GM23338 (cell line): Measurements from ENCODE around the gene TGM2. TPM values are rescaled to one million over a fixed set of nuclear protein-coding genes. Genes with fewer than 3 reads are reported as not detected.

Experiments used
- ATAC-seq: fragments of 200-7000 bp; cut with Tn5 transposase; 3 replicates; pipeline ENCODE4 v1.9.1; 2020
- DNase-seq: peaks from one replicate; pipeline ENCODE4 v3.0.0-alpha.2; 2015; ENCODE audit warnings: low spot score
- H2AFZ ChIP-seq: fragments of 200-600 bp; sonication (generic); 2 replicates; pipeline ENCODE4 v1.8.0; 2016; ENCODE audit warnings: antibody characterized with exemption, mild to moderate bottlenecking, moderate library complexity
- H3F3A ChIP-seq: fragments of 200-600 bp; sonication (generic); replicated peaks from 2 replicates; pipeline ENCODE4 v1.8.0; 2017; ENCODE audit warnings: antibody characterized with exemption, mixed run types, low read depth
- H3K27ac ChIP-seq: fragments of 200-600 bp; sonication (generic); 2 replicates; pipeline ENCODE4 v1.6.1; 2016; ENCODE audit warnings: low read depth
- H3K27me3 ChIP-seq: fragments of 200-600 bp; sonication (generic); 2 replicates; pipeline ENCODE4 v1.8.0; 2016; ENCODE audit warnings: mild to moderate bottlenecking, mixed run types, moderate library complexity; ENCODE audit not compliant: insufficient read depth
- H3K36me3 ChIP-seq: fragments of 200-600 bp; sonication (generic); 2 replicates; pipeline ENCODE4 v1.8.0; 2016; ENCODE audit warnings: mild to moderate bottlenecking; ENCODE audit not compliant: insufficient read depth
- H3K4me1 ChIP-seq: fragments of 200-600 bp; sonication (generic); 2 replicates; pipeline ENCODE4 v1.8.0; 2016; ENCODE audit warnings: mild to moderate bottlenecking, moderate library complexity; ENCODE audit not compliant: insufficient read depth
- H3K4me2 ChIP-seq: fragments of 200-600 bp; sonication (generic); 2 replicates; pipeline ENCODE4 v1.7.1; 2017; ENCODE audit warnings: mixed run types
- H3K4me3 ChIP-seq: fragments of 200-600 bp; sonication (generic); 2 replicates; pipeline ENCODE4 v1.6.1; 2016; ENCODE audit warnings: mixed run types
- H3K79me2 ChIP-seq: fragments of 200-600 bp; sonication (generic); replicated peaks from 2 replicates; pipeline ENCODE4 v1.8.0; 2017; ENCODE audit warnings: mild to moderate bottlenecking; ENCODE audit not compliant: insufficient read depth
- H3K9me2 ChIP-seq: fragments of 200-600 bp; sonication (generic); 2 replicates; pipeline ENCODE4 v1.8.0; 2017; ENCODE audit not compliant: insufficient read depth
- H4K20me1 ChIP-seq: fragments of 200-600 bp; sonication (generic); replicated peaks from 2 replicates; pipeline ENCODE4 v1.8.0; 2017; ENCODE audit warnings: mild to moderate bottlenecking; ENCODE audit not compliant: insufficient read depth
- H3K27ac Mint-ChIP-seq: 2 replicates; pipeline ENCODE4 v1.8.0; 2020; ENCODE audit warnings: inconsistent platforms, mild to moderate bottlenecking, moderate library complexity, mixed read lengths
- H3K27me3 Mint-ChIP-seq: 3 replicates; pipeline ENCODE4 v1.8.0; 2022; ENCODE audit warnings: low read depth, mild to moderate bottlenecking, moderate library complexity, mixed read lengths, inconsistent platforms; ENCODE audit not compliant: insufficient read depth, poor library complexity
- H3K36me3 Mint-ChIP-seq: 3 replicates; pipeline ENCODE4 v1.8.0; 2021; ENCODE audit warnings: low read depth, mild to moderate bottlenecking, inconsistent platforms, moderate library complexity, mixed read lengths
- H3K4me1 Mint-ChIP-seq: 3 replicates; pipeline ENCODE4 v1.8.0; 2020; ENCODE audit warnings: mild to moderate bottlenecking, inconsistent platforms, mixed read lengths
- H3K4me3 Mint-ChIP-seq: 3 replicates; pipeline ENCODE4 v1.8.0; 2021; ENCODE audit warnings: moderate library complexity, mild to moderate bottlenecking, inconsistent platforms, mixed read lengths
- H3K9me3 Mint-ChIP-seq: 3 replicates; pipeline ENCODE4 v1.8.0; 2020; ENCODE audit warnings: moderate library complexity, mild to moderate bottlenecking, inconsistent platforms, mixed read lengths
- CREB1 ChIP-seq: fragments of 250-450 bp; sonication (Bioruptor Pico); IDR thresholded peaks from 2 replicates; pipeline ENCODE4 v1.5.0; 2020; ENCODE audit warnings: low read depth, mild to moderate bottlenecking, moderate library complexity
- EZH2 ChIP-seq: fragments of 200-600 bp; sonication (generic); IDR thresholded peaks from one replicate; pipeline ENCODE4 v1.8.0; 2017; ENCODE audit warnings: antibody characterized with exemption, mild to moderate bottlenecking, low read depth; ENCODE audit not compliant: unreplicated experiment
- JUNB ChIP-seq: IDR thresholded peaks from one replicate; pipeline ENCODE4 v1.6.1; 2016; ENCODE audit warnings: antibody characterized with exemption; ENCODE audit not compliant: unreplicated experiment
- NANOG ChIP-seq: IDR thresholded peaks from 2 replicates; pipeline ENCODE4 v1.6.1; 2016; ENCODE audit warnings: antibody characterized with exemption, borderline replicate concordance
- POLR2AphosphoS5 ChIP-seq: IDR thresholded peaks from 2 replicates; pipeline ENCODE4 v1.6.1; 2016; ENCODE audit warnings: antibody characterized with exemption, low read depth
- STAT1 ChIP-seq: IDR thresholded peaks from one replicate; pipeline ENCODE4 v1.6.1; 2016; ENCODE audit warnings: antibody characterized with exemption; ENCODE audit not compliant: unreplicated experiment
- ZNF114 ChIP-seq: fragments of 250-450 bp; sonication (Bioruptor Pico); IDR thresholded peaks from 2 replicates; pipeline ENCODE4 v1.5.0; 2020; ENCODE audit warnings: mild to moderate bottlenecking, moderate library complexity
- ZNF331 ChIP-seq: fragments of 250-450 bp; sonication (Bioruptor Pico); IDR thresholded peaks from 2 replicates; pipeline ENCODE4 v1.5.0; 2020; ENCODE audit warnings: low read depth, mild to moderate bottlenecking, moderate library complexity
- polyA plus RNA-seq: library from polyadenylated mRNA; unstranded; fragments of >200 nt; fragmentation: Nextera tagmentation; extraction: Ambion mirVana; gene quantifications from 2 replicates; pipeline ENCODE4 v1.2.1, GENCODE V29; 2016
- total RNA-seq: library from RNA; depleted of rRNA; stranded (reverse); fragments of >200 nt; shearing (Covaris generic); gene quantifications from 2 replicates; pipeline ENCODE4 v1.2.3, GENCODE V29; 2014
- TF ChIP-seq, protein P1 (sequence below): IDR thresholded peaks from one replicate; pipeline ENCODE4 v1.6.1; 2018; ENCODE audit warnings: antibody characterized with exemption; ENCODE audit not compliant: unreplicated experiment
- TF ChIP-seq, protein P2 (sequence below), 2 experiments: fragments of 200-600 bp in 1 of 2; sonication (generic) in 1 of 2; conservative IDR thresholded peaks; 2 replicates each; pipeline versions ENCODE4 v1.5.1 to v1.6.1; 2016 to 2017; ENCODE audit warnings: antibody characterized with exemption in 2 of 2, low read depth in 2 of 2, mild to moderate bottlenecking in 2 of 2, moderate library complexity in 1 of 2

The TGM2 gene
- total and polyA plus RNA-seq, 2 experiments from 2014 or later, result 0.45 to 1.0 TPM

DNA sequence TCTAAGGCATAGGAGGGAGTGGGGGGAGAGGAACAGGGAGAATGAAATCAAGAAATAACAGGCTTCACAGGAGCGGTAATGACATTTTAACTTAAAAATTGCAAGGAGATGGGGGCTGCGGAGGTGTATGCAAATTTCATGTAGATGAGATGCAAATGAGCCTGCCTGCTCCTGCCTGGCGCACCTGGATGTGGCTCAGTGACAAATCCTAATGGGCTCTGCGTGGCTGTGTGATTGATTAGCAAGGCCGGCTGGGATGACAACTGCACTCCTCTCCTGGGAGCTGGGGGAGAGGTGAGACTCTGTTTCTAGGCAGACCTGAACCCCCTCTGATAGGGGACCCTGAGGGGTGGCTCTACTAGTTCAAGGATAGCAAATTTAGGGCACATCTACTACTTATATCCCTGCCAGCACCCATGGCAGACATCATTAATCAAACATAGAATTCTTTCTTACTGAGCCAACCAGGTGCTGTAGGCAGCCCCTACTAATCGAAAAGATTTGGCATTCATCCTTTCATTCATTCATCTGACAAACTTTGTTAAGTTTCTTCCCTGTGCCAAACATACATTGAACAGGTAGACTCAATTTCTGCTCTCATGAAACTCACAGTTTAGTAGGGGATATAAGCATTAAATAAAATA lies 38.4 kb upstream of the TGM2 start (continued):
- TF ChIP-seq, protein P1, sequence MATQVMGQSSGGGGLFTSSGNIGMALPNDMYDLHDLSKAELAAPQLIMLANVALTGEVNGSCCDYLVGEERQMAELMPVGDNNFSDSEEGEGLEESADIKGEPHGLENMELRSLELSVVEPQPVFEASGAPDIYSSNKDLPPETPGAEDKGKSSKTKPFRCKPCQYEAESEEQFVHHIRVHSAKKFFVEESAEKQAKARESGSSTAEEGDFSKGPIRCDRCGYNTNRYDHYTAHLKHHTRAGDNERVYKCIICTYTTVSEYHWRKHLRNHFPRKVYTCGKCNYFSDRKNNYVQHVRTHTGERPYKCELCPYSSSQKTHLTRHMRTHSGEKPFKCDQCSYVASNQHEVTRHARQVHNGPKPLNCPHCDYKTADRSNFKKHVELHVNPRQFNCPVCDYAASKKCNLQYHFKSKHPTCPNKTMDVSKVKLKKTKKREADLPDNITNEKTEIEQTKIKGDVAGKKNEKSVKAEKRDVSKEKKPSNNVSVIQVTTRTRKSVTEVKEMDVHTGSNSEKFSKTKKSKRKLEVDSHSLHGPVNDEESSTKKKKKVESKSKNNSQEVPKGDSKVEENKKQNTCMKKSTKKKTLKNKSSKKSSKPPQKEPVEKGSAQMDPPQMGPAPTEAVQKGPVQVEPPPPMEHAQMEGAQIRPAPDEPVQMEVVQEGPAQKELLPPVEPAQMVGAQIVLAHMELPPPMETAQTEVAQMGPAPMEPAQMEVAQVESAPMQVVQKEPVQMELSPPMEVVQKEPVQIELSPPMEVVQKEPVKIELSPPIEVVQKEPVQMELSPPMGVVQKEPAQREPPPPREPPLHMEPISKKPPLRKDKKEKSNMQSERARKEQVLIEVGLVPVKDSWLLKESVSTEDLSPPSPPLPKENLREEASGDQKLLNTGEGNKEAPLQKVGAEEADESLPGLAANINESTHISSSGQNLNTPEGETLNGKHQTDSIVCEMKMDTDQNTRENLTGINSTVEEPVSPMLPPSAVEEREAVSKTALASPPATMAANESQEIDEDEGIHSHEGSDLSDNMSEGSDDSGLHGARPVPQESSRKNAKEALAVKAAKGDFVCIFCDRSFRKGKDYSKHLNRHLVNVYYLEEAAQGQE, result no peak
- TF ChIP-seq POLR2AphosphoS5, result no peak
- TF ChIP-seq ZNF114 (CRISPR knock-in tag), result no peak

DNA sequence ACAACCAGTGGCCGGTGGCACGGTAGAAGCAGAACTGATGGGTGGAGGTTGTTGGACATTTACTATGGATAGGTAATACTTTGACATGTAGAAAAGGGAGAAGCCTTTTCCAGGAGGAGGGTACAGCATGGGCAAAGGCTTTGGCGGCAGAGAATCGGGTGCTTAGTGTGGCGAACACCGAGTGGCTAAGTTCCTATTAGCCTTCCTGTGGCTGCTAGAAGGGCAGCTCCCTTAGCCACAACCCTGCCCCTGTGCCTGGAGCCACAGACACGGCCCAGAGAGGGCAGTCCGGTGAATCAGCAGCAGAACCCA lies 37.9 kb upstream of the TGM2 start:
- Histone ChIP-seq H3K4me2 (no peak overlapping the region), H4K20me1 (no peaks in the 10 kb centered on the region), H3K27ac (no peak overlapping the region), H2AFZ (no peak overlapping the region), H3K4me3 (no peak overlapping the region), H3K79me2 (no peaks in the 10 kb centered on the region), H3F3A (no peaks in the 10 kb centered on the region), H3K9me2 (no peaks in the 10 kb centered on the region), H3K36me3 (no peaks in the 10 kb centered on the region), H3K4me1 (no peaks in the 10 kb centered on the region), H3K27me3 (no peaks in the 10 kb centered on the region)
- no peaks in the 10 kb centered on the region for H3K36me3 Mint-ChIP-seq
- DNase-seq (no peak), ATAC-seq (no peak)
- H3K4me1 Mint-ChIP-seq, result 0 out of 3 replicates have a peak, but pooled peaks cover 4% of the 10 kb centered on the region
- peaks cover 3% of the 10 kb centered on the region for H3K27me3 Mint-ChIP-seq
- H3K4me3 Mint-ChIP-seq, result no peak overlapping the region
- no peak overlapping the region for H3K27ac Mint-ChIP-seq
- H3K9me3 Mint-ChIP-seq, result peaks cover 2% of the 10 kb centered on the region; the same call in 1 of the 3 replicates
- TF ChIP-seq JUNB (no peak), ZNF331 (CRISPR knock-in tag) (no peak), STAT1 (no peak), EZH2 (no peak), NANOG (no peak), POLR2AphosphoS5 (no peak), CREB1 (CRISPR knock-in tag) (no peak), ZNF114 (CRISPR knock-in tag) (no peak)
- TF ChIP-seq, protein P1, result no peak
- TF ChIP-seq, protein P2, sequence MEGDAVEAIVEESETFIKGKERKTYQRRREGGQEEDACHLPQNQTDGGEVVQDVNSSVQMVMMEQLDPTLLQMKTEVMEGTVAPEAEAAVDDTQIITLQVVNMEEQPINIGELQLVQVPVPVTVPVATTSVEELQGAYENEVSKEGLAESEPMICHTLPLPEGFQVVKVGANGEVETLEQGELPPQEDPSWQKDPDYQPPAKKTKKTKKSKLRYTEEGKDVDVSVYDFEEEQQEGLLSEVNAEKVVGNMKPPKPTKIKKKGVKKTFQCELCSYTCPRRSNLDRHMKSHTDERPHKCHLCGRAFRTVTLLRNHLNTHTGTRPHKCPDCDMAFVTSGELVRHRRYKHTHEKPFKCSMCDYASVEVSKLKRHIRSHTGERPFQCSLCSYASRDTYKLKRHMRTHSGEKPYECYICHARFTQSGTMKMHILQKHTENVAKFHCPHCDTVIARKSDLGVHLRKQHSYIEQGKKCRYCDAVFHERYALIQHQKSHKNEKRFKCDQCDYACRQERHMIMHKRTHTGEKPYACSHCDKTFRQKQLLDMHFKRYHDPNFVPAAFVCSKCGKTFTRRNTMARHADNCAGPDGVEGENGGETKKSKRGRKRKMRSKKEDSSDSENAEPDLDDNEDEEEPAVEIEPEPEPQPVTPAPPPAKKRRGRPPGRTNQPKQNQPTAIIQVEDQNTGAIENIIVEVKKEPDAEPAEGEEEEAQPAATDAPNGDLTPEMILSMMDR (conservative IDR thresholded peaks at IDR 0.05; ENCODE audit: low read depth in 2 of 2), result no peak
